Astrocyte of the cerebellum (primary cell): ENCODE data around the gene GRWD1.
A peak's percentile ranks its signal among the peaks of the same experiment; 100 is the strongest.

ENCODE experiments used
- DNase-seq: peaks from one replicate; pipeline ENCODE4 v3.0.0-alpha.2; 2011; ENCODE audit warnings: low read depth
- H3K4me3 ChIP-seq: 2 replicates; pipeline ENCODE4 v1.5.1; 2011; ENCODE audit warnings: mild to moderate bottlenecking, low read depth, low read length, moderate library complexity
- in situ Hi-C: cut with HindIII; loops from 2 replicates; pipeline ENCODE4 v1.10.0; 2017; ENCODE audit warnings: low sequenced_read_pairs
- TF ChIP-seq, protein P1 (sequence below): IDR thresholded peaks from 2 replicates; pipeline ENCODE4 v1.5.1; 2012; ENCODE audit warnings: low read length, low read depth, moderate library complexity, mild to moderate bottlenecking; ENCODE audit errors: missing control alignments

Gene GRWD1

DNA sequence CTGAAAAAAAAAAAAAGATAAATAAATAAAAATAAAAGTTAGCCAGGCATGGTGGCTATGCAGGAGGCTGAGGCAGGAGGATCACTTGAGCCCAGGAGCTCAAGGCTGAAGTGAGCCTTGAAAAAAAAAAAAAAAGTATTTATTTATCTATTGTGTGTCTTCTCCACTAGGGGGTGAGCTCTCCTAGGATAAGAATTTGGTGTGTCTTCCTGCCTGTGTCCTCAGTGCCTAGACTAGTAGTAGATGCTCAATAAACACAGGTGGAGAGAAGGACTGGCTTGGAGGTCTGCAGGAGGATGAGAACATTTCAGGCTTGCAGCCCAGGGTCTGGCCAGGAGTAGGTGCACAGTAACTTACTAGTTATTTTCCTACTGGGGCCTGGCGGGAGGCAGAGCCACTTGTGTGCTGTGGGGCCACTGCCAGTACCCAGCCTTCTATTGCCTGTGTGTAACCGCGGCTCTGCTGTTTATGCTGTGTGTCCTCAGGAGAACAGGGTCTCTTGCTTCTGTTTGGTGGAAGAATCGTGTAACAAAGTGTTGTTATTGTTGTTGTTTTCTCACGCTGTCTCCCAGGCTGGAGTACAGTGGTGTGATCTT lies 60.5 kb downstream of the GRWD1 start:
- in situ Hi-C loops = no loop called here
- TF ChIP-seq, protein P1, sequence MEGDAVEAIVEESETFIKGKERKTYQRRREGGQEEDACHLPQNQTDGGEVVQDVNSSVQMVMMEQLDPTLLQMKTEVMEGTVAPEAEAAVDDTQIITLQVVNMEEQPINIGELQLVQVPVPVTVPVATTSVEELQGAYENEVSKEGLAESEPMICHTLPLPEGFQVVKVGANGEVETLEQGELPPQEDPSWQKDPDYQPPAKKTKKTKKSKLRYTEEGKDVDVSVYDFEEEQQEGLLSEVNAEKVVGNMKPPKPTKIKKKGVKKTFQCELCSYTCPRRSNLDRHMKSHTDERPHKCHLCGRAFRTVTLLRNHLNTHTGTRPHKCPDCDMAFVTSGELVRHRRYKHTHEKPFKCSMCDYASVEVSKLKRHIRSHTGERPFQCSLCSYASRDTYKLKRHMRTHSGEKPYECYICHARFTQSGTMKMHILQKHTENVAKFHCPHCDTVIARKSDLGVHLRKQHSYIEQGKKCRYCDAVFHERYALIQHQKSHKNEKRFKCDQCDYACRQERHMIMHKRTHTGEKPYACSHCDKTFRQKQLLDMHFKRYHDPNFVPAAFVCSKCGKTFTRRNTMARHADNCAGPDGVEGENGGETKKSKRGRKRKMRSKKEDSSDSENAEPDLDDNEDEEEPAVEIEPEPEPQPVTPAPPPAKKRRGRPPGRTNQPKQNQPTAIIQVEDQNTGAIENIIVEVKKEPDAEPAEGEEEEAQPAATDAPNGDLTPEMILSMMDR = peak; percentile 49
- H3K4me3 ChIP-seq = no peak overlapping the region
- no peak for DNase-seq
